Dermis blood vessel endothelial cell (primary cell): ENCODE results near the gene ZNF619. TPM values are rescaled to one million over a fixed set of nuclear protein-coding genes. Genes with fewer than 3 reads are reported as not detected.
"Not testable (repeated sequence)": the region's sequence is repeated elsewhere in the genome, so short reads cannot be mapped to it uniquely, and the experiment has no call there.

Experiments used
- DNase-seq: peaks from one replicate; pipeline ENCODE4 v3.0.0; 2010
- total RNA-seq: library from RNA; depleted of rRNA; stranded (reverse); fragments of >200 nt; gene quantifications from 2 replicates; pipeline ENCODE4 v1.2.3, GENCODE V29; 2014

ZNF619 gene
- 6.8 and 9.5 TPM in 2 replicates for total RNA-seq

- peak; percentile 83 for DNase-seq
These were observed at the start of gene ZNF619 for GRCh38 chr3:40476478-40477470. ZNF619 (plus strand) TSS chr3:40477122; CDS start chr3:40477980, 858 bp downstream.

GRCh38 chr3:40432793-40433192 is 44.1 kb upstream of the ZNF619 start:
- no peak for DNase-seq

GRCh38 chr3:40437889-40438288 is 39.0 kb upstream of the ZNF619 start:
- peak; percentile 5 for DNase-seq

DNA sequence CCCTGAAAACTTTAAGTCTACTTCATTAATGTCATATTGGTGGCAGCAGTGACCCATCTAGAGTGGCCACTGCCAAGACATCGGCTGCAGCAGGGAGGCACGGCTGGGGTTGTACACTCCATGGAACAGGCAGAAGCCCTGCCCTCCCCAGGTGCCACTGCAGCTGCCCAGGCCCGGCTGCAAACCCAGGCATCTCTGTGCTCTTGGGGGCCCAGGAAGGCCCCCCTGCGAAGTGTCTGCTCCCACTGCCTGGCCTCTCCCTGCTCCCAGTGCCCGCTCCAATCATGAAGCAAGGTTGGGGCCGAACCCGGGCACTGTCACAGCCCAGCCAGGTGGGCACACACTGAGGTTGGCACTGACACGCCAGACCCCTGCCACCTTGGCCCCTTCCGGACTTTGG is 31.9 kb upstream of the ZNF619 start:
- no peak for DNase-seq

DNA sequence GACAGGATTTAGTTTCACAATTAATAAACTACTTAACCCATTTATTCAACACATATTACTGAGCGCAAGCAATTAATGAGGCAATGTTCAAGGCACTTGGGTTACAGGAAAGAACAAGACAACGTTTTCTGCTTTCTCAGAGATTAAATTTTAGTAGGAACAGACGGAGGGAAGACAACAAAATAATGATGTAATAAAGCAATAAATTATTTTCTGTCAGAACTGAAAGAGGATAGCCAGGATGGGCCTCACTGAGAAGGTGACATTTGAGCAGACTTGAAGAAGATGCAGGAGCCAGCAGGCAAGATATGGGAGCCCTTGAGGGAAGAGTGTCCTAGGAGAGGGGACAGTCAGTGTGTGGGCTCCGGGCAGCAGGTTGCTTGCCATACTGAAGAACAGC is 31.0 kb upstream of the ZNF619 start:
- DNase-seq: no peak

DNA sequence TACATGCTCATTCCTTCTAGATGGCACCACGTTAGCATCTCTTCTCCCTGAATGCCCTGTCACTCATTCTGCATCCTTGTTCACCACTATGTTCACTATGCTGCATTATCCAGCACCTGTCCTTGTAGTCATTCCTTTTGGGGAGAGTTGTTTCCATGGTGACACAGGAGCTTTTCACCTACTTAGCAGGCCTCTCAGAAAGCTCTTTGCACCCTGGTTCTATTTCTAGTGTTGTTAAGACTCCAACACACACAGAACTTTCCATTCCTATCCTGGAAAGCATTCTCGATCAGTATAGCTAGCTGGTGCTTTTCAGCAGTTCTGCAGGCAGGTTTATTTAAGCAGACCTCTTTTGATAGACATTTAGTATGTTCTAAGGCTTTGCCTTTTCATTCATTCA is 26.5 kb upstream of the ZNF619 start:
- no peak for DNase-seq

GRCh38 chr3:40451551-40451950 is 25.4 kb upstream of the ZNF619 start:
- DNase-seq: no peak

- DNase-seq: no peak
These were observed 24.9 kb upstream of the ZNF619 start for GRCh38 chr3:40452057-40452456.

GRCh38 chr3:40452562-40452875 is 24.4 kb upstream of the ZNF619 start:
- DNase-seq: no peak

- peak; percentile 99 for DNase-seq
These were observed 23.8 kb upstream of the ZNF619 start for GRCh38 chr3:40452876-40453730.

DNA sequence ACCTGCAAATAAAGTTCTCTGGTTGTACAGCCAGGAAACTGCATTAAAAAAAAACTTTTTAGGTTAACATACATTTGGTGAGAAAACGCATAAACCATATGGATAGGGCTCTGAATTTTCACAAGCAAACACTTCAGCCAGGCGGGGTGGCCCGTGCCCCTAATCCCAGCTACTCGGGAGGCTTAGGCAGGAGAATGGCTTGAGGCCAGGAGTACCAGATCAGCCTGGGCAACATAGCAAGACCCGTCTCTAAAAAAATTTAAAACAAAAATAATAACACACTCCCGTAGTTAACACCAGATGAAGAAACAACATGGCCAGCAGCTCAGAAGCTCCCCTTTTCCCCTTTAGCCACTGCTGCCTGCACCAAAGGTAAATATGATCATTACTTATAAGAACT is 23.0 kb upstream of the ZNF619 start:
- no peak for DNase-seq

- DNase-seq: no peak
These were observed 21.6 kb upstream of the ZNF619 start for GRCh38 chr3:40455328-40455727.

- no peak for DNase-seq
These were observed 20.5 kb upstream of the ZNF619 start for GRCh38 chr3:40456279-40456939.

GRCh38 chr3:40456940-40457823 is 19.7 kb upstream of the ZNF619 start, which contains the start of gene RPL14:
RPL14 (plus strand) TSS chr3:40457339; CDS start chr3:40457472, 133 bp downstream.
- peak; percentile 98 for DNase-seq

GRCh38 chr3:40458473-40458872 is 18.4 kb upstream of the ZNF619 start:
- DNase-seq: no peak

GRCh38 chr3:40460481-40460880 is 16.4 kb upstream of the ZNF619 start:
- DNase-seq: not testable (repeated sequence)

GRCh38 chr3:40461161-40461560 is 15.8 kb upstream of the ZNF619 start:
- DNase-seq: no peak

DNA sequence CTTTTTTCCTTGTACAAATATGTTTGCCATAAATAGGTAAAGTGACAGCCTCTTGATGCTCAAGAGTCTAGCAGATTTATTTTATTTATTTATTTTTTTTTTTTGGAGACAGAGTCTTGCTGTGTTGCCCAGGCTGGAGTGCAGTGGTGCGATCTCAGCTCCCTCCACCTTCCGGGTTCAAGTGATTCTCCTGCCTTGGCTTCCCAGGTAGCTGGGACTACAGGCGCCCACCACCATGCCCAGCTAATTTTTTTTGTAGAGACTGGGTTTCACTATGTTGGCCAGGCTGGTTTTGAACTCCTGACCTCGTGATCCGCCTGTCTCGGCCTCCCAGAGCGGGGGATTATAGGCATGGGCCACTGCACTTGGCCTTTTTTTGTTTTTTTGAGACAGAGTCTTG is 14.1 kb upstream of the ZNF619 start:
- DNase-seq: not testable (repeated sequence)

GRCh38 chr3:40463579-40463978 is 13.3 kb upstream of the ZNF619 start:
- no peak for DNase-seq

DNA sequence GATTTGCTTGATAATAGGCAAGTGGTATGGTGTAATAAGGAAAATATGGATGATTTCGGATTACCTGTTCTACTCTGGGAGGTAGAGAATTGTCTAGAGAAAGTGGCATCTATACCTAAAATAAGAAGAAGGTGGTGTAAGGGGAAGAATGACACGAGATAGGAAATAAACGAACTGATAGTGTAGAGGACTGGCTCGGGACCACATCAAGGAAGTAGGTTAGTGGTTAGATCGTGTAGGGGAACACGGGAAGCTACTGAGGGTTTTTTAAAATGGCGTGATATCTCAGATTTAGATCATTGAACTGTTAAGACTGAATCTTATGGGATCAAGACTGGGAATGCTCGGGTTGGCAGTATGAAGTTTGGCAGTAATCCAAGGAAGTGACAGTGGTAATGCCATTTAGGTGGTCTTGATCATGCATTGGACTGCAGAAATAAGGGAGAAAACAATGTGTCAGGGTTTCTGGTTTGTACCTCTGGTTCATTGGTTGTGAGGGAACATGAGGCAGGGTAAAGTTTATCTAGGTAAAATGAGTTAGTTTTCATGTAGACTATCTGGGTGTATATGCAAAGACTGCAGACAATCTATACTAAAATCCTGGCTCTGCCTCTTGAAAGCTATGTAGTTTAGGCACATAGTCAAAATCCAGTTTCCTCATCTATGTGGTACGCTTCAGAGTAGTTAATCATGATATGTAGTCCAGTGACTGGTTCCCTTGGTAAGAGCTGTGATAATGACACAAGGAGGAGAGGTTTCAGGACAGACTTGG is 12.4 kb upstream of the ZNF619 start:
- no peak for DNase-seq

- no peak for DNase-seq
These were observed 11.9 kb upstream of the ZNF619 start for GRCh38 chr3:40465111-40465407.
